Cardiac fibroblast (primary cell): ENCODE data around the gene SYK.

Experiments
- DNase-seq, 2 donors: peaks; one replicate each; pipeline versions ENCODE4 v3.0.0 to v3.0.0-alpha.2; 2010; ENCODE audit warnings: low read depth in 2 of 2
- H3K4me3 ChIP-seq, 2 donors: replicated peaks in 1 of 2; 1 replicate in 1 of 2; 2 replicates in 1 of 2; pipeline ENCODE4 v1.5.1; 2011; ENCODE audit warnings: low read depth in 2 of 2, low read length in 2 of 2, mild to moderate bottlenecking in 2 of 2, moderate library complexity in 1 of 2
- TF ChIP-seq, protein P1 (sequence below): IDR thresholded peaks from one replicate; pipeline ENCODE4 v1.5.1; 2011; ENCODE audit warnings: low read depth, mild to moderate bottlenecking, low read length, inconsistent platforms

SYK gene

DNA sequence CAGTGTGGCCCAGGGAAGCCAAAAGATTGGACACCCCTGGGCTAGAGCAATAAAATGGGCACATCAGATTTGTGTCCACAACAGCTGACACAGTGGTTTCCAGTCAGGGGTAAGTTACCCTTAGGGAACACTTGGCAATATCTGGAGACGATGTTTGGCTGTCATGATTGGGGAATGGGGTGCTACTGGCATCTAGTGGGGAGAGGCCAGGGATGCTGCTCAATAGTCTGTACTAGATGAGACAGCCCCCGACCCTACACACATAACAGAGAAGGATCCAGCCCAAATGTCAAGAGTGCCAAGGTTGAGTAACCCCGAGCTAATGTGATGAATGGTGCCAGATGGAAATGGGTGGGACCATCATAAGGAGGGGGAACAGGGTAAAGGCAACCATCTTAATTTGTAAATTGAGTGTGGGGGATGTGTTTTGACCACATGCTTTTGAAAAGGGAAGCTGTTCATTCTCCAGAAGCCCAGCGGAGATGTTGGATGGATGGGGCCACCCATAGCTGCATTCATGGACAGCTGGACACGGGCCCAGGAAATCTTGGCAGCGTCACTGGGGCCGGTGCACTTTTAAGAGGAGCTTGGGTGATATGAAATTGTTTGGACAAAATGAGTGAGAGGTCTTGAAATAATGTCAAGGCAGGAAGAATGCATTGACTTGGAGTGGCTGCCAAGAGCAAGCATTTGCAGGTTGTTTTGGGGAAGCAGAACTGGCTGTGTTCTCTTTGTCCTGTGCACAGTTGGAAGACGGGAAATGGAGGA, 33.4 kb downstream of the SYK start:
- TF ChIP-seq, protein P1, sequence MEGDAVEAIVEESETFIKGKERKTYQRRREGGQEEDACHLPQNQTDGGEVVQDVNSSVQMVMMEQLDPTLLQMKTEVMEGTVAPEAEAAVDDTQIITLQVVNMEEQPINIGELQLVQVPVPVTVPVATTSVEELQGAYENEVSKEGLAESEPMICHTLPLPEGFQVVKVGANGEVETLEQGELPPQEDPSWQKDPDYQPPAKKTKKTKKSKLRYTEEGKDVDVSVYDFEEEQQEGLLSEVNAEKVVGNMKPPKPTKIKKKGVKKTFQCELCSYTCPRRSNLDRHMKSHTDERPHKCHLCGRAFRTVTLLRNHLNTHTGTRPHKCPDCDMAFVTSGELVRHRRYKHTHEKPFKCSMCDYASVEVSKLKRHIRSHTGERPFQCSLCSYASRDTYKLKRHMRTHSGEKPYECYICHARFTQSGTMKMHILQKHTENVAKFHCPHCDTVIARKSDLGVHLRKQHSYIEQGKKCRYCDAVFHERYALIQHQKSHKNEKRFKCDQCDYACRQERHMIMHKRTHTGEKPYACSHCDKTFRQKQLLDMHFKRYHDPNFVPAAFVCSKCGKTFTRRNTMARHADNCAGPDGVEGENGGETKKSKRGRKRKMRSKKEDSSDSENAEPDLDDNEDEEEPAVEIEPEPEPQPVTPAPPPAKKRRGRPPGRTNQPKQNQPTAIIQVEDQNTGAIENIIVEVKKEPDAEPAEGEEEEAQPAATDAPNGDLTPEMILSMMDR, result no peak
- no peak overlapping the region for H3K4me3 ChIP-seq
- no peak for DNase-seq

DNA sequence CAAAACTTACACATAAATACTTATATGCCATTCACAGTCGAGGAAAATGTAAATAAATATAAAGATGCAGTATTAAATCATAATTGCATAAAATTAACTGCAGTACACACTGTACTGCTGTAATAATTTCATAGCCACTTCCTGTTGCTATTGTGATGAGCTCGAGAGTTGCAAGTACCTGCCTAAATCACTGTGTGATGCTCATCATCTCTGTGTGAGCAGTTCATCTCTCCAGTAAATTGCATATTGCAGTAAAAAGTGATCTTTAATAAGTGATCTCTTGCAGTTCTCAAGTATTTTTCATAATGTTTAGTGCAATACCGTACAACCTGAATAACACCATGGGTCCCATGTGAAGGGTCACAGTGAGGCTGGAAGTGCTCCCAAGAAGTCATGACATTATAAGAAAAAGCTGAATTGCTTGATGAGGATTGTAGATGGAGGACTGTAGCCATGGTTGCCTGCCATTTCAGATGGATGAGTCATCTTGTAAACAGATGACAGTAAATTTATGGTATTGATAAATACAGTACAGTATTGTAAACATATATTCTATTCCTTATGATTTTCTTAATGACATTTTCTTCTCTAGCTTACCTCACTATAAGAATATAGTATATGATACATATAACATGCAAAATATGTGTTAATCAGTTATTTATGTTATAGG, 34.9 kb downstream of the SYK start:
- TF ChIP-seq, protein P1, result no peak
- H3K4me3 ChIP-seq, result no peak overlapping the region

DNA sequence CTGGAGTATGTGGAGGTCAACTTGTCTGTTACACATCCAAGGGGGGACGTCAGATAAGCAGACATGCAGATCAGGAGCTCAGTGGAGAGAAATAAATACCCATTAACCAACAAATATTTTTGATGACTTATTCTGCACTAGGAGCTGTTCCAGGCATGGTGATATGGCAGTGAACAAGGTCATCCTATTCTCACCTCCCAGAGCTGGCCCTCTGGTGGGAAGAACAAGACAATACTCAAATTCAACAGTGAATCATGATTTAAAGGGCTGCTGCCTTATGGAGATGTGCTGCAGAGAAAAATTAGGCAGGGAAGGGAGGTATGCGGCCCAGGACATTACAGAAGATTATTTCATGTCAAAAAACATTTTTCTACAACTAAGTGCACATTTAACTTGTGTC, 36.5 kb downstream of the SYK start:
- H3K4me3 ChIP-seq, result no peak overlapping the region
- TF ChIP-seq, protein P1, result no peak
- no peak for DNase-seq

More for the DNA sequence above, 34.9 kb downstream of the SYK start:
- no peak for DNase-seq

DNA sequence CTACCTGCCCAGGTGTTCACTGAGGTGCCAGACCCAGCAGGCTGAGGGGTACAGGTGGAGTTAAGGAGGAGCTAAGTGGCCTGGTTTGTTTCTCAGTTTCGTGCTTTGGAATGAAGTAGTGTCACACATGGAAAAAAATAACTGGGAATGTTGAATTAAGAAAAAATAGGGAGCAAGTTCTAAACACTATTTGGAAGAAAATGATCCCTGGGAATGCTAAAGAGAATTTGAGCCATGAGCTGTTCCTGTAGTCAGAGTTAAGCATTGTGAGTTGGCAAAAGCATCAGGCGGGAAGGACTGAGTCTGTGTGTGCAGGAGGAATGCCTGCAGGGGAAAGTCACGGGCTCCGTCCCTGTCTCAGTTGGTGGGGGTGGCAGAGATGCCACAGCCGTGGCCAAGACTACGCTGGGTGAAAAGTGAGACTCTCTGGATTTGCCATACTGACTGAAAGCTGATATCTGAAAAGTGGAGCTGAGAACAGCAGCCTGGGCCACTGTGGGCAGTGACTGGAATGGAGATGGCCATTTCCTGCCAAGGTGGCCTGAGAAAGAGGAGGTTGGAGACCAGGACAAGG, 37.0 kb downstream of the SYK start:
- H3K4me3 ChIP-seq, result no peak overlapping the region
- TF ChIP-seq, protein P1, result no peak
- no peak for DNase-seq

DNA sequence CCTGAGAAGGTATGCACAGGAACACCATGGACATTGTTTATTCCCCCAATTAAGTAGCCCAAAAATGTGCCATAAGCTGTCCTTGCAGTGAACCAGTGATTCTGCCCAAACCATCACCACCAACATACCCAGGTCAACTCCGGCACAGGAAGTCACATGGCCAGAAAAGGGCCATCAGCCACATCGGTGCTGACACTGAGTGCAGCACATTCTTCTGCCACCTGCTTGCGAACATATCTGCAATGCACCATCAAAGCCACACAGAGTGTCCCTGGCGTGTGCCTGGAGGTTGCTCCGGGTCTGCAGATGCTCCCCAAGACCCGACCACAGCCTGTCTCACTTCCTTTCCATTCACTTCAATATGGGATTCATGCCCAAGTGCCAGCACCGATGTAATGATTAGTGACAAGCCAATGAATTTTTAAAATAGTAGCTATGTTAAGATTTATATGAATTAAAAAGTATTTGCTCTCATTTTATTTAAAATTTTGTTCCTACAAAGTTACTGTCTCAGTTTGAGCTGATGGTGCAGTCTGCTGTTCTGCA, 37.6 kb downstream of the SYK start:
- TF ChIP-seq, protein P1, result no peak

DNA sequence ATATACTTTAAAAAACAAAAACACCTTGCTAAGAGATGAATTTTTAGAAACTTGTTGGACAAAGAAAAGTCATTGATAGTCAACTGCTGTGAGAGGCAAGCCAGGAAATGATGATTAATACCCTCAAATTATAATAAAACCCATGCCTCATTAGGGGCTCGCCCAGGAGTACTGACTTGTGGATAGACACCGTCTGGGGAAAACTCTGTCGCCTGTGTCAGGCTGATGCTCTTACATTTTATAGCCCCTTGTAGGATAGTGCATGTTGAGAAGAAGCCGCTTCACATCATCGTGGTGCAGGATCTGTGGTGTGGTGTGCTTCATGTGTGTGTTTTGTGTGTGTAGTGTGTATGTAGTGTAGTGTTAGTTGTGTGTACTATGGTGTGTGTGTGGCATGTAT, 39.1 kb downstream of the SYK start:
- TF ChIP-seq, protein P1, result no peak
- no peak overlapping the region for H3K4me3 ChIP-seq

More for the DNA sequence above, 37.6 kb downstream of the SYK start:
- no peak overlapping the region for H3K4me3 ChIP-seq
- DNase-seq, result no peak

More for the DNA sequence above, 39.1 kb downstream of the SYK start:
- DNase-seq, result no peak
